Stimulated activated CD4-positive, alpha-beta T cell treated with anti-CD3 and anti-CD28 coated beads, Interleukin-4, amount 100 ng/mL, for 24 hours (primary cell): Measurements from ENCODE around the gene CRABP2.
A peak's percentile ranks its signal among the peaks of the same experiment; 100 is the strongest.

ENCODE experiments used
- DNase-seq: peaks from one replicate; pipeline ENCODE4 v3.0.0-alpha.2; 2020

CRABP2 gene

GRCh38 chr1:156708218-156708661, 2.9 kb upstream of the CRABP2 start:
- DNase-seq = no peak

GRCh38 chr1:156707417-156708217, 2.2 kb upstream of the CRABP2 start:
- no peak for DNase-seq

- peak; percentile 12 for DNase-seq
Observed at GRCh38 chr1:156706657-156707416, 1.5 kb upstream of the CRABP2 start.

GRCh38 chr1:156705918-156706656, 704 bp upstream of the CRABP2 start:
- DNase-seq = peak; percentile 73

- DNase-seq = peak; percentile 60
Observed at GRCh38 chr1:156704930-156705320, 458 bp downstream of the CRABP2 start.

- no peak for DNase-seq
Observed at GRCh38 chr1:156704166-156704711, 1.1 kb downstream of the CRABP2 start.

- DNase-seq = no peak
Observed at GRCh38 chr1:156703741-156704140, 1.6 kb downstream of the CRABP2 start.

GRCh38 chr1:156703336-156703735, 2.0 kb downstream of the CRABP2 start:
- no peak for DNase-seq

GRCh38 chr1:156700736-156701531, 4.4 kb downstream of the CRABP2 start:
- no peak for DNase-seq

- DNase-seq = no peak
Observed at GRCh38 chr1:156698995-156699394, 6.4 kb downstream of the CRABP2 start.

- DNase-seq = no peak
Observed at GRCh38 chr1:156697481-156697880, 7.9 kb downstream of the CRABP2 start.

GRCh38 chr1:156696755-156697154, 8.6 kb downstream of the CRABP2 start:
- no peak for DNase-seq

GRCh38 chr1:156694690-156694962, 10.8 kb downstream of the CRABP2 start:
- DNase-seq = no peak

- DNase-seq = no peak
Observed at GRCh38 chr1:156693848-156694689, 11.3 kb downstream of the CRABP2 start.

GRCh38 chr1:156692925-156693847, 12.2 kb downstream of the CRABP2 start:
- no peak for DNase-seq

GRCh38 chr1:156692441-156692924, 12.9 kb downstream of the CRABP2 start:
- no peak for DNase-seq

GRCh38 chr1:156691665-156692440, 13.5 kb downstream of the CRABP2 start:
- no peak for DNase-seq

GRCh38 chr1:156691191-156691590, 14.2 kb downstream of the CRABP2 start:
- no peak for DNase-seq

GRCh38 chr1:156690675-156691036, 14.7 kb downstream of the CRABP2 start:
- no peak for DNase-seq
